HG03025 (cell line): ENCODE results near the gene SMAD5.

Experiments used
- ATAC-seq: cut with Tn5 transposase; IDR thresholded peaks from one replicate; pipeline ENCODE4 v1.9.1; 2021; ENCODE audit warnings: mild to moderate bottlenecking, moderate library complexity; ENCODE audit not compliant: unreplicated experiment, low FRiP score

SMAD5 gene

DNA sequence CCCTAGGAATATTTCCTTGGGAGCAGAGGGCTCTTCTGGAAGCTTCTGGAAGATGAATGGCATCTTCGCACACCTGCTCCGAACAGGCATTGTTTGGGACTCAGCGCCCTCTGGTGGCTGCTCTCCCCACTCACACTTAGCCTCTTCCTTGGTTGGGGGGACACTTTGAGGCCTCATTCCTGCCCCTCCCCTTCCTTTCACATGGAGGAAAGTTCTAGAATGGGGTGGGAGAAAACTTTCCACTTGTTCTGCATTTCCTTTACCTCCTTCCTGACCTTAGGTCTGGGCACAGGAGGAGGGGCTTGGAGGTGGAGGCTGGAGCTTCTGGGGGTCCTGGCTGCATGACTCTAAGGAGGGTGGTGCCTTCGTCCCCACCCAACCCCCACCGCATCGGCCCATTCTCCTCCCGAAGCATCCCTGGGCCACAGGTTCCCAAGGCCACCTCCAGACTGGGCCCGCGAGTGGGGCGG is 79.6 kb downstream of the SMAD5 start:
- ATAC-seq, result no peak

DNA sequence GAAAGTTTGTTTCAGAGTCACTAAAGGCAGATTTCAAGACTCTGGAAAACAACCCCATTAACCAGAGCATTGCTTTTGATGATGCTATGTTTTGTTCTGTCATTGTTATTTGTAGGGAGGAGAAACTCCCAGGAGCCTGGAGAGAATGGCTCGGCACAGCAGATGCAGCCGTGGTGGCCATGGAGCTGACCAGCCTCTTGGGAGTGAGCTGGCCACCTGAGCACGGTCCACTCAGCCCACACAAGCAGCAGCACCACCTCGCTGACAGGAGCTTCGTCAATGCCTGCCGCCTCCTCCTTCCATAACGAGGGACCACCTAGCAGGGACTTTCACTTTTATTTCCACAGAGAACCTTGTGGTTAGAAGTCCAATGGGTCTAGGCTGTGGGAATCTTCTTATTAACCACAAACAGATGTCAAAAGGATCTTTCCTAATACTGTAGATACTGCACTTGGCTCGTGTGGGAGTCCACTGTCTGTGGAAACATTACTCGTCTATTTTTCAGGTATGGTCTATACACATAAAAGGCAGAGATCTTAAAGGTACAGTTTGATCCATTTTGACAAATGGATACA is 81.4 kb downstream of the SMAD5 start:
- no peak for ATAC-seq

GRCh38 chr5:136215812-136216211 is 83.2 kb downstream of the SMAD5 start:
- no peak for ATAC-seq

DNA sequence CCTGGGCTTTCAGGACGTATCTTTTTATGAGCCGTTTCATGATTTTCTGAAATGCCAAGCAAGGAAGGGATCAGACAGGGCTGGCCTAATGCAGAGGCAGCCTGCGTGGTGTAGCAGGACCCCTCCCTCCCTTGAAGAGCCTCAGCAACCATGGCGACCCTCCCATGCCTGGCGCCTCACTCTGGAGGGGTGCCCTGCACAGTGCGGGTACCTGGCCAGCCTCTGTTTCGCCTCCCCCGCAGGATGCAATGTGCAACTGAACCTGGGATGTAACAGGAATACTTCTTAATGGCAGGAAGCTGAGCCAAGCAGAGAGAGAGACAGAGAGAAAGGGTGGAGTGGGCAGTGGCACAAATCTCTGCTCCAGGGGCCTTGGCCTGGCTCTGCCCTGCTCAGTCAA is 83.6 kb downstream of the SMAD5 start:
- no peak for ATAC-seq

GRCh38 chr5:136221340-136221739 is 88.7 kb downstream of the SMAD5 start:
- no peak for ATAC-seq

GRCh38 chr5:136222580-136223235 is 90.1 kb downstream of the SMAD5 start:
- ATAC-seq, result no peak

GRCh38 chr5:136225796-136226195 is 93.2 kb downstream of the SMAD5 start:
- ATAC-seq, result no peak

- no peak for ATAC-seq
These were observed 93.8 kb downstream of the SMAD5 start for GRCh38 chr5:136226401-136226800.

DNA sequence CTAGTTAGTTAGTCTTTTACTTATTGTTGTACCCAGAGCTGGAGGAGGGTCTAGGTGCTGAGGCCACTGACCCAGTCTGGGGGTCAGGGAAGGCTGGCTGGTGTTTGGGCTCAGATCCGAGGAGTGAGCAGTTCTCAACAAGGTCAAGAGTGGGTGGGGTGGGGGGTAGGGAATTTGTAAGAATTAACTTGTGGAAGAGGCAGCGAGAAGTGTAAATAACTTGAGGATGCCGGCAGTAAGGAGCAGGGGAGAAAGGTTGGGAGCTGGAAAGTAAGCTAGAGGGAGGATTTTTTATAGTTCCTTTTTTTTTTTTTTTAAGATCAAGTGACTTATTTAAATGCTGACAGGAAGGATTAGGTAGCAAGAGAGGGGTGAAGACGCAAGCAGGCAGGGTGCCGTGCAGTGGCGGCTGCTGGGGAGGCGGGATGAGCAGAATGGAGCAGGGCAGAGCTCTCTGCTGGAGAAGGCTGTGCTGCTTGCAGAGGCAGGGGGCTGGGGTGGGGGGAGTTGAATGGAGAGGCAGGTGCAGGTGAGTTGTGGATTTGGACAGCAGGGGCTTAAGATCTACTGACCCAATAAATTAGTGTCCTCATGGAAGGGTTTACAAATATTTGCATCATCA is 95.6 kb downstream of the SMAD5 start:
- ATAC-seq, result no peak

DNA sequence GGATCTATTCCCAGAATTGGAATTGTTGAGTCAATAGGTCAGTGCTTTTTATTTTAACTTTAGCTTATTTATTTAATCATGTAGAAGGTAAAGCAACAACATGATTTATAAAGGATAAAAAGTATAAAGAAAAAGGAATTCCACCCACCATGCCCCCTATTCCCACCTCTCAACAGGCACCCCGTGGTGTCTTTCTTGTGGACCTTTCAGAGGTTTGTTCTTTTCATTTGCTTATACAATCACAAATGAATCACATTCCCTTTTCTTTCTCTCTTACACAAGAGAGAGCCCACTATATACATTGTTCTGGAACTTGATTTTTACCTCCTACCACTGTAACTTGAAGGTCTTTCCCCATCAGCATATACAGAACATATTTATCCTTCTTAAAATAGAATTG is 97.5 kb downstream of the SMAD5 start:
- no peak for ATAC-seq

DNA sequence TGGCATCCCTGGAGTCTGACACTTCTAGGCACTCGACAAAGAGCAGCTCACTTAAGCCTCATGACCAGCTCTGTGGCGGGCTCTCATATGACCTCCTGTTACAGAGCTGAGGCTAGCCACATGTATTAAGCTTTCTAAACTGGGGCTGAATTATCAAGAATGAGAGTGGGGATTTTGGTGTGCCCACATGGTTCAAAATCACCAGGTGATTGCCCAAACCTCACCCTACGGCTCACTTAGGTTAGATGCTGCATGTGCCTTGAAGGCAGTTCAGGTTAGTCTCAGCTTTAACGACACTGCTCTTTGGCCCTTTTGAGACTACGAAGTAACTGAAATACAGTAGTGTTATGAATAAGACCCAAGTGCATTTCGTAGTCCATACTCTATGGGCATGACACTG is 99.7 kb downstream of the SMAD5 start:
- ATAC-seq, result no peak
